ENCODE measurements around the gene NDUFA13.
A peak's percentile ranks its signal among the peaks of the same experiment; 100 is the strongest.

NDUFA13 gene

GRCh38 chr19:19568802-19569756, 53.1 kb downstream of the NDUFA13 start:
- H3K4me3 ChIP-seq (ENCODE audit: control insufficient read depth, low read depth, low read length): no peak overlapping the region
- peak; percentile 62 for DNase-seq (ENCODE audit: low read depth)
- no peak for TF ChIP-seq CTCF (conservative IDR thresholded peaks at IDR 0.05; ENCODE audit: control insufficient read depth, insufficient read depth, low read depth, low read length)

- TF ChIP-seq CTCF (conservative IDR thresholded peaks at IDR 0.05; ENCODE audit: control insufficient read depth, insufficient read depth, low read depth, low read length): no peak
- H3K4me3 ChIP-seq (ENCODE audit: control insufficient read depth, low read depth, low read length): no peak overlapping the region
- no peak for DNase-seq (ENCODE audit: low read depth)
Measured at GRCh38 chr19:19570571-19570970, 54.5 kb downstream of the NDUFA13 start.

GRCh38 chr19:19571071-19571786, 55.2 kb downstream of the NDUFA13 start:
- H3K4me3 ChIP-seq (ENCODE audit: control insufficient read depth, low read depth, low read length): no peak overlapping the region
- no peak for DNase-seq (ENCODE audit: low read depth)

GRCh38 chr19:19575411-19575810, 59.4 kb downstream of the NDUFA13 start:
- TF ChIP-seq CTCF (conservative IDR thresholded peaks at IDR 0.05; ENCODE audit: control insufficient read depth, insufficient read depth, low read depth, low read length): no peak
- no peak for DNase-seq (ENCODE audit: low read depth)
- no peak overlapping the region for H3K4me3 ChIP-seq (ENCODE audit: control insufficient read depth, low read depth, low read length)

More at GRCh38 chr19:19571071-19571786, 55.2 kb downstream of the NDUFA13 start:
- no peak for TF ChIP-seq CTCF (conservative IDR thresholded peaks at IDR 0.05; ENCODE audit: control insufficient read depth, insufficient read depth, low read depth, low read length)
